Neural cell (in vitro differentiated cells): ENCODE data around the gene FOSL2. TPM values are rescaled to one million over a fixed set of nuclear protein-coding genes. Genes with fewer than 3 reads are reported as not detected.

Experiments used
- H2AFZ ChIP-seq: fragments of 200-600, 300-800 bp; sonication (generic), shearing (Covaris generic); 2 replicates; pipeline ENCODE4 v1.6.0; 2014; ENCODE audit warnings: low read depth, mild to moderate bottlenecking, antibody characterized with exemption, low read length, moderate library complexity
- H3F3A ChIP-seq: fragments of 200-600 bp; shearing (Covaris generic); 2 replicates; pipeline ENCODE4 v1.6.1; 2016; ENCODE audit warnings: mild to moderate bottlenecking, moderate library complexity, mixed read lengths, antibody characterized with exemption, low read length; ENCODE audit not compliant: insufficient read depth, poor library complexity, severe bottlenecking
- H3K27ac ChIP-seq: fragments of 200-600, 300-800 bp; sonication (generic), shearing (Covaris generic); 2 replicates; pipeline ENCODE4 v1.5.1; 2014; ENCODE audit warnings: mild to moderate bottlenecking, low read length, moderate library complexity
- H3K27me3 ChIP-seq: fragments of 300-800, 200-600 bp; sonication (generic), shearing (Covaris generic); 2 replicates; pipeline ENCODE4 v1.6.0; 2014; ENCODE audit warnings: mild to moderate bottlenecking, low read depth, low read length, moderate library complexity; ENCODE audit not compliant: insufficient read depth
- H3K36me3 ChIP-seq: fragments of 300-800, 200-600 bp; sonication (generic), shearing (Covaris generic); 2 replicates; pipeline ENCODE4 v1.5.1; 2014; ENCODE audit warnings: mild to moderate bottlenecking, antibody characterized with exemption, low read length, moderate library complexity; ENCODE audit not compliant: insufficient read depth
- H3K4me2 ChIP-seq: fragments of 300-800, 200-600 bp; sonication (generic), shearing (Covaris generic); 2 replicates; pipeline ENCODE4 v1.6.0; 2014; ENCODE audit warnings: mild to moderate bottlenecking, low read length
- H3K4me3 ChIP-seq: fragments of 300-800, 200-600 bp; sonication (generic), shearing (Covaris generic); 2 replicates; pipeline ENCODE4 v1.5.1; 2014; ENCODE audit warnings: mild to moderate bottlenecking, low read length, moderate library complexity
- H3K79me2 ChIP-seq: fragments of 200-600 bp; shearing (Covaris generic); replicated peaks from 2 replicates; pipeline ENCODE4 v1.6.0; 2014; ENCODE audit warnings: mild to moderate bottlenecking, low read length, moderate library complexity; ENCODE audit not compliant: insufficient read depth
- H3K9ac ChIP-seq: fragments of 300-800, 200-600 bp; sonication (generic), shearing (Covaris generic); 2 replicates; pipeline ENCODE4 v1.6.1; 2016; ENCODE audit warnings: mild to moderate bottlenecking, low read length, mixed read lengths
- H3K9me2 ChIP-seq: fragments of 200-600 bp; shearing (Covaris generic); 2 replicates; pipeline ENCODE4 v1.6.1; 2016; ENCODE audit warnings: mild to moderate bottlenecking, low read length, mixed read lengths; ENCODE audit not compliant: insufficient read depth
- H3K9me3 ChIP-seq: fragments of 200-600, 300-800 bp; sonication (generic), shearing (Covaris generic); 2 replicates; pipeline ENCODE4 v1.6.1; 2016; ENCODE audit warnings: mild to moderate bottlenecking, mixed run types, low read length, moderate library complexity, mixed read lengths
- H4K20me1 ChIP-seq: fragments of 200-600 bp; shearing (Covaris generic); 2 replicates; pipeline ENCODE4 v1.6.1; 2016; ENCODE audit warnings: mild to moderate bottlenecking, mixed run types; ENCODE audit not compliant: insufficient read depth
- CTCF ChIP-seq: fragments of 450-650 bp; IDR thresholded peaks from 2 replicates; pipeline ENCODE4 v1.5.1; 2014; ENCODE audit warnings: antibody characterized with exemption, mild to moderate bottlenecking, moderate library complexity; ENCODE audit not compliant: poor library complexity, severe bottlenecking
- EP300 ChIP-seq: fragments of 450-650 bp; conservative IDR thresholded peaks from 2 replicates; pipeline ENCODE4 v1.6.1; 2014; ENCODE audit warnings: antibody characterized with exemption, mild to moderate bottlenecking, moderate library complexity; ENCODE audit not compliant: poor library complexity, severe bottlenecking
- EZH2 ChIP-seq: fragments of 200-600, 300-800 bp; shearing (Covaris generic), sonication (generic); IDR thresholded peaks from 2 replicates; pipeline ENCODE4 v1.6.1; 2014; ENCODE audit warnings: antibody characterized with exemption, low read length, borderline replicate concordance, mild to moderate bottlenecking; ENCODE audit not compliant: insufficient read depth, poor library complexity, severe bottlenecking
- MXI1 ChIP-seq: fragments of 450-650 bp; conservative IDR thresholded peaks from 2 replicates; pipeline ENCODE4 v1.6.1; 2014; ENCODE audit warnings: antibody characterized with exemption, mild to moderate bottlenecking; ENCODE audit not compliant: poor library complexity, severe bottlenecking
- POLR2AphosphoS5 ChIP-seq: IDR thresholded peaks from 2 replicates; pipeline ENCODE4 v1.6.1; 2012
- RAD21 ChIP-seq: fragments of 450-650 bp; conservative IDR thresholded peaks from 2 replicates; pipeline ENCODE4 v1.6.1; 2014; ENCODE audit warnings: antibody characterized with exemption, mild to moderate bottlenecking, moderate library complexity
- SMC3 ChIP-seq: fragments of 450-650 bp; conservative IDR thresholded peaks from 2 replicates; pipeline ENCODE4 v1.6.1; 2014; ENCODE audit warnings: antibody characterized with exemption, mild to moderate bottlenecking, moderate library complexity; ENCODE audit not compliant: poor library complexity
- TAF1 ChIP-seq: IDR thresholded peaks from 2 replicates; pipeline ENCODE4 v1.6.1; 2012; ENCODE audit warnings: low read depth
- polyA plus RNA-seq: library from polyadenylated mRNA; depleted of rRNA; stranded (reverse); fragments of >200 nt; gene quantifications from 2 replicates; pipeline ENCODE4 v1.2.3, GENCODE V29; 2014
- TF ChIP-seq, protein P1 (sequence below): IDR thresholded peaks from 2 replicates; pipeline ENCODE4 v1.6.1; 2012; ENCODE audit warnings: borderline replicate concordance

Gene FOSL2
- polyA plus RNA-seq, 1 donor from 2014 or later = 2.8 TPM

- no peaks in the 10 kb centered on the region for H4K20me1 ChIP-seq
- no peak overlapping the region for H3K4me2 ChIP-seq
- TF ChIP-seq RAD21 = no peak
- TF ChIP-seq CTCF = no peak
- no peak for TF ChIP-seq TAF1
- no peak for TF ChIP-seq SMC3
- no peak for TF ChIP-seq MXI1
- no peak for TF ChIP-seq EP300
- no peak for TF ChIP-seq POLR2AphosphoS5
- no peak for TF ChIP-seq EZH2
- TF ChIP-seq, protein P1, sequence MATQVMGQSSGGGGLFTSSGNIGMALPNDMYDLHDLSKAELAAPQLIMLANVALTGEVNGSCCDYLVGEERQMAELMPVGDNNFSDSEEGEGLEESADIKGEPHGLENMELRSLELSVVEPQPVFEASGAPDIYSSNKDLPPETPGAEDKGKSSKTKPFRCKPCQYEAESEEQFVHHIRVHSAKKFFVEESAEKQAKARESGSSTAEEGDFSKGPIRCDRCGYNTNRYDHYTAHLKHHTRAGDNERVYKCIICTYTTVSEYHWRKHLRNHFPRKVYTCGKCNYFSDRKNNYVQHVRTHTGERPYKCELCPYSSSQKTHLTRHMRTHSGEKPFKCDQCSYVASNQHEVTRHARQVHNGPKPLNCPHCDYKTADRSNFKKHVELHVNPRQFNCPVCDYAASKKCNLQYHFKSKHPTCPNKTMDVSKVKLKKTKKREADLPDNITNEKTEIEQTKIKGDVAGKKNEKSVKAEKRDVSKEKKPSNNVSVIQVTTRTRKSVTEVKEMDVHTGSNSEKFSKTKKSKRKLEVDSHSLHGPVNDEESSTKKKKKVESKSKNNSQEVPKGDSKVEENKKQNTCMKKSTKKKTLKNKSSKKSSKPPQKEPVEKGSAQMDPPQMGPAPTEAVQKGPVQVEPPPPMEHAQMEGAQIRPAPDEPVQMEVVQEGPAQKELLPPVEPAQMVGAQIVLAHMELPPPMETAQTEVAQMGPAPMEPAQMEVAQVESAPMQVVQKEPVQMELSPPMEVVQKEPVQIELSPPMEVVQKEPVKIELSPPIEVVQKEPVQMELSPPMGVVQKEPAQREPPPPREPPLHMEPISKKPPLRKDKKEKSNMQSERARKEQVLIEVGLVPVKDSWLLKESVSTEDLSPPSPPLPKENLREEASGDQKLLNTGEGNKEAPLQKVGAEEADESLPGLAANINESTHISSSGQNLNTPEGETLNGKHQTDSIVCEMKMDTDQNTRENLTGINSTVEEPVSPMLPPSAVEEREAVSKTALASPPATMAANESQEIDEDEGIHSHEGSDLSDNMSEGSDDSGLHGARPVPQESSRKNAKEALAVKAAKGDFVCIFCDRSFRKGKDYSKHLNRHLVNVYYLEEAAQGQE = no peak
- no peaks in the 10 kb centered on the region for H3K27me3 ChIP-seq
- no peak overlapping the region for H3K9ac ChIP-seq
- no peaks in the 10 kb centered on the region for H3F3A ChIP-seq
- H3K27ac ChIP-seq = no peak overlapping the region
- H3K9me2 ChIP-seq = no peaks in the 10 kb centered on the region
- H3K9me3 ChIP-seq = no peaks in the 10 kb centered on the region
- H3K4me3 ChIP-seq = no peak overlapping the region
- H3K79me2 ChIP-seq = no peaks in the 10 kb centered on the region
- H3K36me3 ChIP-seq = no peaks in the 10 kb centered on the region
- no peak overlapping the region for H2AFZ ChIP-seq
Measured at GRCh38 chr2:28435241-28435640, 42.6 kb downstream of the FOSL2 start.

GRCh38 chr2:28435814-28436351, 43.2 kb downstream of the FOSL2 start:
- no peak overlapping the region for H3K9ac ChIP-seq
- H3K9me3 ChIP-seq = no peaks in the 10 kb centered on the region
- H3F3A ChIP-seq = no peaks in the 10 kb centered on the region
- H2AFZ ChIP-seq = no peak overlapping the region
- no peak for TF ChIP-seq MXI1
- TF ChIP-seq SMC3 = no peak
- no peak for TF ChIP-seq TAF1
- TF ChIP-seq POLR2AphosphoS5 = no peak
- no peak for TF ChIP-seq EP300
- TF ChIP-seq RAD21 = no peak
- TF ChIP-seq EZH2 = no peak
- TF ChIP-seq, protein P1 = no peak
- no peak for TF ChIP-seq CTCF
- no peaks in the 10 kb centered on the region for H3K36me3 ChIP-seq
- H3K27ac ChIP-seq = no peak overlapping the region
- no peak overlapping the region for H3K4me2 ChIP-seq
- H3K9me2 ChIP-seq = no peaks in the 10 kb centered on the region
- H3K4me3 ChIP-seq = no peak overlapping the region
- H4K20me1 ChIP-seq = no peaks in the 10 kb centered on the region
- H3K79me2 ChIP-seq = no peaks in the 10 kb centered on the region
- H3K27me3 ChIP-seq = no peaks in the 10 kb centered on the region
